Measurements from ENCODE around the gene FRMPD2. TPM values are rescaled to one million over a fixed set of nuclear protein-coding genes. Genes with fewer than 3 reads are reported as not detected.

FRMPD2 gene
- total RNA-seq, 1 experiment from 2014 or later: 0.30 TPM

GRCh38 chr10:48317321-48317990 lies 43.0 kb upstream of the FRMPD2 start:
- Histone ChIP-seq H3K4me2 (ENCODE audit: low read length) (no peak overlapping the region), H3K4me3 (replicated peaks in 1 of 2; ENCODE audit: low read depth in 1 of 2, low read length in 2 of 2) (no peak overlapping the region), H2AFZ (ENCODE audit: low read depth, low read length, poor library complexity, severe bottlenecking) (no peak overlapping the region), H3K27me3 (ENCODE audit: insufficient read depth, low read length) (no peaks in the 10 kb centered on the region), H3K9ac (ENCODE audit: low read length) (no peak overlapping the region), H3K36me3 (ENCODE audit: control insufficient read depth in 1 of 2, insufficient read depth in 2 of 2, low read length in 2 of 2) (no peaks in the 10 kb centered on the region), H4K20me1 (ENCODE audit: insufficient read depth) (no peaks in the 10 kb centered on the region), H3K79me2 (ENCODE audit: insufficient read depth, low read length) (peaks cover 92% of the 10 kb centered on the region), H3K27ac (ENCODE audit: low read depth, low read length) (no peak overlapping the region), H3K9me2 (ENCODE audit: insufficient read depth) (no peaks in the 10 kb centered on the region), H3K9me3 (ENCODE audit: control insufficient read depth in 1 of 2, insufficient read depth in 1 of 2, low read depth in 1 of 2, low read length in 2 of 2) (no peaks in the 10 kb centered on the region), H3K4me1 (ENCODE audit: control insufficient read depth in 1 of 2, insufficient read depth in 2 of 2, low read length in 2 of 2) (peaks cover 4 to 8% of the 10 kb centered on the region in 2 experiments; a peak in 1 of 4 replicates)
- RAD21 ChIA-PET (ENCODE audit: low non-redundant PET in 1 of 2, low total read pairs in 2 of 2, uncharacterized antibody in 2 of 2, unreplicated experiment in 2 of 2): no interaction called here
- no peak for TF ChIP-seq MAX (IDR thresholded peaks at IDR 0.05)
- TF ChIP-seq EZH2phosphoT487 (IDR thresholded peaks at IDR 0.05; ENCODE audit: borderline replicate concordance): no peak
- TF ChIP-seq, protein P1, sequence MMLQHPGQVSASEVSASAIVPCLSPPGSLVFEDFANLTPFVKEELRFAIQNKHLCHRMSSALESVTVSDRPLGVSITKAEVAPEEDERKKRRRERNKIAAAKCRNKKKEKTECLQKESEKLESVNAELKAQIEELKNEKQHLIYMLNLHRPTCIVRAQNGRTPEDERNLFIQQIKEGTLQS (IDR thresholded peaks at IDR 0.05): no peak
- TF ChIP-seq POLR2AphosphoS5 (IDR thresholded peaks at IDR 0.05; ENCODE audit: low read depth, low read length): no peak
- TF ChIP-seq, protein P2, sequence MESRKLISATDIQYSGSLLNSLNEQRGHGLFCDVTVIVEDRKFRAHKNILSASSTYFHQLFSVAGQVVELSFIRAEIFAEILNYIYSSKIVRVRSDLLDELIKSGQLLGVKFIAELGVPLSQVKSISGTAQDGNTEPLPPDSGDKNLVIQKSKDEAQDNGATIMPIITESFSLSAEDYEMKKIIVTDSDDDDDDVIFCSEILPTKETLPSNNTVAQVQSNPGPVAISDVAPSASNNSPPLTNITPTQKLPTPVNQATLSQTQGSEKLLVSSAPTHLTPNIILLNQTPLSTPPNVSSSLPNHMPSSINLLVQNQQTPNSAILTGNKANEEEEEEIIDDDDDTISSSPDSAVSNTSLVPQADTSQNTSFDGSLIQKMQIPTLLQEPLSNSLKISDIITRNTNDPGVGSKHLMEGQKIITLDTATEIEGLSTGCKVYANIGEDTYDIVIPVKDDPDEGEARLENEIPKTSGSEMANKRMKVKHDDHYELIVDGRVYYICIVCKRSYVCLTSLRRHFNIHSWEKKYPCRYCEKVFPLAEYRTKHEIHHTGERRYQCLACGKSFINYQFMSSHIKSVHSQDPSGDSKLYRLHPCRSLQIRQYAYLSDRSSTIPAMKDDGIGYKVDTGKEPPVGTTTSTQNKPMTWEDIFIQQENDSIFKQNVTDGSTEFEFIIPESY (IDR thresholded peaks at IDR 0.05; ENCODE audit: extremely low read depth, insufficient replicate concordance, low read length): no peak
- no peak for TF ChIP-seq EZH2 (IDR thresholded peaks at IDR 0.05)
- POLR2A ChIA-PET: no interaction called here
- ATAC-seq (no peak), DNase-seq (ENCODE audit: low read depth, low spot score) (no peak)
- BruUV-seq (replicated peaks): no TSS peak
- CTCF ChIA-PET: no interaction called here
- intact Hi-C loops (cut with micrococcal nuclease): no loop called here
